Astrocyte (in vitro differentiated cells and primary cell): ENCODE data around the gene RELN. TPM values are rescaled to one million over a fixed set of nuclear protein-coding genes. Genes with fewer than 3 reads are reported as not detected.
"Not testable (repeated sequence)": the region's sequence is repeated elsewhere in the genome, so short reads cannot be mapped to it uniquely, and the experiment has no call there.

Experiments
- DNase-seq: peaks from one replicate; pipeline ENCODE4 v3.0.0-alpha.2; 2010; ENCODE audit warnings: low read depth
- FAIRE-seq: peaks from 2 replicates; lab custom pipeline; 2011; peaks lifted over from hg19 to GRCh38; lab: Jason Lieb, UNC
- H2AFZ ChIP-seq: 2 replicates; pipeline ENCODE4 v1.6.0; 2012; ENCODE audit warnings: low read depth, low read length, inconsistent platforms
- H3K27ac ChIP-seq: 2 replicates; pipeline ENCODE4 v1.5.1; 2011; ENCODE audit warnings: low read depth, low read length, inconsistent platforms
- H3K27me3 ChIP-seq: 2 replicates; pipeline ENCODE4 v1.6.0; 2011; ENCODE audit warnings: low read length, inconsistent platforms; ENCODE audit not compliant: insufficient read depth
- H3K36me3 ChIP-seq: 2 replicates; pipeline ENCODE4 v1.5.1; 2011; ENCODE audit warnings: low read length, inconsistent platforms; ENCODE audit not compliant: insufficient read depth
- H3K4me1 ChIP-seq: 2 replicates; pipeline ENCODE4 v1.5.1; 2011; ENCODE audit warnings: low read length, inconsistent platforms; ENCODE audit not compliant: insufficient read depth
- H3K4me2 ChIP-seq: 2 replicates; pipeline ENCODE4 v1.6.0; 2012; ENCODE audit warnings: low read length, inconsistent platforms
- H3K4me3 ChIP-seq: 2 replicates; pipeline ENCODE4 v1.5.1; 2011; ENCODE audit warnings: low read depth, mild to moderate bottlenecking, low read length, inconsistent platforms; ENCODE audit not compliant: insufficient read depth
- H3K79me2 ChIP-seq: 2 replicates; pipeline ENCODE4 v1.6.0; 2012; ENCODE audit warnings: mild to moderate bottlenecking, low read length, inconsistent platforms; ENCODE audit not compliant: insufficient read depth
- H3K9ac ChIP-seq: 2 replicates; pipeline ENCODE4 v1.6.0; 2012; ENCODE audit warnings: mild to moderate bottlenecking, low read length, inconsistent platforms
- H3K9me3 ChIP-seq: 2 replicates; pipeline ENCODE4 v1.5.1; 2012; ENCODE audit warnings: low read depth, mild to moderate bottlenecking, low read length, inconsistent platforms; ENCODE audit not compliant: insufficient read depth
- H4K20me1 ChIP-seq: 2 replicates; pipeline ENCODE4 v1.6.0; 2012; ENCODE audit warnings: low read length, inconsistent platforms; ENCODE audit not compliant: insufficient read depth
- H3K27ac Mint-ChIP-seq: one replicate; pipeline ENCODE4 v1.8.0; 2021; ENCODE audit warnings: mild to moderate bottlenecking, mixed read lengths; ENCODE audit not compliant: unreplicated experiment
- H3K27me3 Mint-ChIP-seq: one replicate; pipeline ENCODE4 v1.8.0; 2021; ENCODE audit warnings: low read depth, mixed read lengths; ENCODE audit not compliant: unreplicated experiment
- H3K36me3 Mint-ChIP-seq: one replicate; pipeline ENCODE4 v1.8.0; 2021; ENCODE audit warnings: low read depth, mixed read lengths; ENCODE audit not compliant: unreplicated experiment
- H3K4me1 Mint-ChIP-seq: one replicate; pipeline ENCODE4 v1.8.0; 2021; ENCODE audit warnings: low read depth, mixed read lengths; ENCODE audit not compliant: unreplicated experiment
- H3K4me3 Mint-ChIP-seq: one replicate; pipeline ENCODE4 v1.8.0; 2021; ENCODE audit warnings: mild to moderate bottlenecking, moderate library complexity, mixed read lengths; ENCODE audit not compliant: unreplicated experiment
- H3K9me3 Mint-ChIP-seq: one replicate; pipeline ENCODE4 v1.8.0; 2021; ENCODE audit warnings: mild to moderate bottlenecking, mixed read lengths; ENCODE audit not compliant: unreplicated experiment
- CTCF ChIP-seq: IDR thresholded peaks from 2 replicates; pipeline ENCODE4 v1.5.1; 2011; ENCODE audit warnings: low read depth, mild to moderate bottlenecking, inconsistent platforms, low read length, moderate library complexity; ENCODE audit not compliant: insufficient read depth
- EZH2 ChIP-seq: IDR thresholded peaks from 2 replicates; pipeline ENCODE4 v1.6.1; 2012; ENCODE audit warnings: mild to moderate bottlenecking, low read length, inconsistent platforms; ENCODE audit not compliant: insufficient read depth
- total RNA-seq: library from RNA; stranded (reverse); gene quantifications from 2 replicates; pipeline ENCODE4 v1.2.1, GENCODE V29; 2021

RELN gene
- total RNA-seq, 1 donor from 2014 or later = 0.98 TPM

- Histone ChIP-seq H3K4me1 (no peaks in the 10 kb centered on the region), H3K79me2 (no peaks in the 10 kb centered on the region), H3K36me3 (no peaks in the 10 kb centered on the region), H3K9me3 (no peaks in the 10 kb centered on the region), H3K4me3 (no peak overlapping the region), H3K4me2 (no peak overlapping the region), H4K20me1 (no peaks in the 10 kb centered on the region), H2AFZ (no peak overlapping the region), H3K27ac (no peak overlapping the region), H3K27me3 (no peaks in the 10 kb centered on the region), H3K9ac (no peak overlapping the region)
- no peaks in the 10 kb centered on the region for H3K36me3 Mint-ChIP-seq
- no peak for TF ChIP-seq CTCF
- TF ChIP-seq EZH2 = no peak
- H3K9me3 Mint-ChIP-seq = peaks cover 1% of the 10 kb centered on the region
- DNase-seq (peak; percentile 37), FAIRE-seq (no peak)
- peaks cover 4% of the 10 kb centered on the region for H3K4me1 Mint-ChIP-seq
- H3K27me3 Mint-ChIP-seq = no peaks in the 10 kb centered on the region
- no peak overlapping the region for H3K27ac Mint-ChIP-seq
- H3K4me3 Mint-ChIP-seq = no peak overlapping the region
Measured at GRCh38 chr7:103914147-103914899, 75.1 kb downstream of the RELN start.

GRCh38 chr7:103912891-103913605 lies 76.4 kb downstream of the RELN start:
- no peaks in the 10 kb centered on the region for H3K36me3 ChIP-seq
- H3K9me3 ChIP-seq = no peaks in the 10 kb centered on the region
- Mint-ChIP-seq H3K27ac (no peak overlapping the region), H3K4me1 (peaks cover 4% of the 10 kb centered on the region), H3K9me3 (no peaks in the 10 kb centered on the region), H3K27me3 (no peaks in the 10 kb centered on the region), H3K4me3 (no peak overlapping the region), H3K36me3 (no peaks in the 10 kb centered on the region)
- FAIRE-seq (no peak), DNase-seq (peak; percentile 6)
- H3K9ac ChIP-seq = no peak overlapping the region
- no peaks in the 10 kb centered on the region for H3K4me1 ChIP-seq
- TF ChIP-seq EZH2 = no peak
- no peak overlapping the region for H2AFZ ChIP-seq
- no peak overlapping the region for H3K27ac ChIP-seq
- H3K4me3 ChIP-seq = no peak overlapping the region
- H4K20me1 ChIP-seq = no peaks in the 10 kb centered on the region
- no peaks in the 10 kb centered on the region for H3K27me3 ChIP-seq
- no peaks in the 10 kb centered on the region for H3K79me2 ChIP-seq
- H3K4me2 ChIP-seq = no peak overlapping the region

GRCh38 chr7:103911015-103911414 lies 78.4 kb downstream of the RELN start:
- H3K27me3 ChIP-seq, FAIRE-seq, H3K4me3 ChIP-seq, H3K9me3 Mint-ChIP-seq, H3K4me1 ChIP-seq, H3K36me3 ChIP-seq, H3K27ac Mint-ChIP-seq, H3K4me3 Mint-ChIP-seq, H4K20me1 ChIP-seq, H3K79me2 ChIP-seq, H3K27ac ChIP-seq, DNase-seq, H3K4me2 ChIP-seq, H2AFZ ChIP-seq, H3K9ac ChIP-seq, H3K27me3 Mint-ChIP-seq, H3K36me3 Mint-ChIP-seq, H3K4me1 Mint-ChIP-seq, H3K9me3 ChIP-seq: not testable (repeated sequence)
